Endodermal cell (in vitro differentiated cells): ENCODE results near the gene LSM3. TPM values are rescaled to one million over a fixed set of nuclear protein-coding genes. Genes with fewer than 3 reads are reported as not detected.

Experiments used
- DNase-seq: peaks from one replicate; pipeline ENCODE4 v3.0.0-alpha.2; 2017
- H3K27ac ChIP-seq: 2 replicates; pipeline ENCODE4 v1.5.1; 2013; ENCODE audit warnings: mild to moderate bottlenecking, low read depth, low read length, moderate library complexity
- H3K27me3 ChIP-seq: 2 replicates; pipeline ENCODE4 v1.6.1; 2013; ENCODE audit warnings: mild to moderate bottlenecking, low read length, moderate library complexity; ENCODE audit not compliant: insufficient read depth, control insufficient read depth, poor library complexity, severe bottlenecking
- H3K36me3 ChIP-seq: 2 replicates; pipeline ENCODE4 v1.7.0; 2013; ENCODE audit warnings: mild to moderate bottlenecking, low read length, moderate library complexity; ENCODE audit not compliant: control insufficient read depth, insufficient read depth
- H3K4me1 ChIP-seq: one replicate; pipeline ENCODE4 v1.7.0; 2013; ENCODE audit warnings: low read length; ENCODE audit not compliant: control insufficient read depth, insufficient read depth
- H3K4me3 ChIP-seq: 2 replicates; pipeline ENCODE4 v1.5.1; 2013; ENCODE audit warnings: mild to moderate bottlenecking, low read length, moderate library complexity
- H3K9ac ChIP-seq: 2 replicates; pipeline ENCODE4 v1.6.1; 2013; ENCODE audit warnings: mild to moderate bottlenecking, low read length, moderate library complexity; ENCODE audit not compliant: poor library complexity, severe bottlenecking; ENCODE audit errors: extremely low read depth
- H3K9me3 ChIP-seq: 2 replicates; pipeline ENCODE4 v1.6.1; 2013; ENCODE audit warnings: mild to moderate bottlenecking, low read length, moderate library complexity; ENCODE audit not compliant: control insufficient read depth
- H3K27ac Mint-ChIP-seq: 2 replicates; pipeline ENCODE4 v1.8.0; 2020; ENCODE audit warnings: mixed read lengths
- H3K27me3 Mint-ChIP-seq: 2 replicates; pipeline ENCODE4 v1.8.0; 2021; ENCODE audit warnings: mild to moderate bottlenecking, mixed read lengths; ENCODE audit not compliant: insufficient read depth
- H3K36me3 Mint-ChIP-seq: 2 replicates; pipeline ENCODE4 v1.8.0; 2020; ENCODE audit warnings: low read depth, mixed read lengths
- H3K4me1 Mint-ChIP-seq: 2 replicates; pipeline ENCODE4 v1.8.0; 2020; ENCODE audit warnings: mixed read lengths
- H3K4me3 Mint-ChIP-seq: 2 replicates; pipeline ENCODE4 v1.8.0; 2020; ENCODE audit warnings: mild to moderate bottlenecking, moderate library complexity, mixed read lengths
- H3K9me3 Mint-ChIP-seq: 2 replicates; pipeline ENCODE4 v1.8.0; 2020; ENCODE audit warnings: mild to moderate bottlenecking, mixed read lengths
- CTCF ChIP-seq: fragments of 200-600 bp; sonication (generic); conservative IDR thresholded peaks from 2 replicates; pipeline ENCODE4 v1.5.0; 2021; ENCODE audit warnings: antibody characterized with exemption, mild to moderate bottlenecking
- WGBS, 2 experiments: methylation state at CpG; one replicate each; pipeline versions ENCODE4 v1.1.5 to v1.1.7; 2013; ENCODE audit warnings: missing lambda C conversion rate in 2 of 2, mixed read lengths in 1 of 2; ENCODE audit not compliant: insufficient coverage in 1 of 2, insufficient read length in 1 of 2; 5-methylcytosine and 5-hydroxymethylcytosine counted together
- total RNA-seq, 2 donors: library from RNA; stranded (reverse); fragmentation: NEBNext Ultra II Directional in 1 of 2; extraction: Animal tissue kit (Norgen Biotek cat#: 25700) in 1 of 2; gene quantifications; 2 replicates in 1 of 2; 3 replicates in 1 of 2; pipeline ENCODE4 v1.2.1, GENCODE V29; 2021

Gene LSM3
- total RNA-seq, 2 donors from 2014 or later, result 18.1 to 19.7 TPM

- H3K27ac Mint-ChIP-seq, result no peak overlapping the region
- H3K4me3 Mint-ChIP-seq, result no peak overlapping the region
Measured at GRCh38 chr3:14230729-14231128, 52.1 kb downstream of the LSM3 start.

GRCh38 chr3:14231145-14231990 lies 52.8 kb downstream of the LSM3 start:
- Histone ChIP-seq H3K9me3 (peaks cover 20% of the 10 kb centered on the region), H3K4me3 (no peak overlapping the region), H3K4me1 (peaks cover 2% of the 10 kb centered on the region), H3K27me3 (peaks cover 93% of the 10 kb centered on the region), H3K36me3 (no peaks in the 10 kb centered on the region), H3K9ac (no peak overlapping the region), H3K27ac (no peak overlapping the region)
- WGBS, 2 experiments, result 88 to 89% methylated on average over 7 to 9 of the region's 9 CpGs
- H3K4me3 Mint-ChIP-seq, result no peak overlapping the region
- H3K9me3 Mint-ChIP-seq, result peaks cover 33% of the 10 kb centered on the region
- H3K36me3 Mint-ChIP-seq, result no peaks in the 10 kb centered on the region
- H3K27me3 Mint-ChIP-seq, result peaks cover 100% of the 10 kb centered on the region
- H3K4me1 Mint-ChIP-seq, result peaks cover 17% of the 10 kb centered on the region
- no peak for TF ChIP-seq CTCF
- no peak overlapping the region for H3K27ac Mint-ChIP-seq
- peak; percentile 19 for DNase-seq

More at GRCh38 chr3:14230729-14231128, 52.1 kb downstream of the LSM3 start:
- DNase-seq, result peak; percentile 37
- Histone ChIP-seq H3K4me1 (peaks cover 2% of the 10 kb centered on the region), H3K27me3 (peaks cover 93% of the 10 kb centered on the region), H3K4me3 (no peak overlapping the region), H3K36me3 (no peaks in the 10 kb centered on the region), H3K9me3 (peaks cover 20% of the 10 kb centered on the region), H3K9ac (no peak overlapping the region), H3K27ac (no peak overlapping the region)
- peaks cover 100% of the 10 kb centered on the region for H3K27me3 Mint-ChIP-seq
- 89 to 90% methylated on average over 3 to 5 of the region's 5 CpGs for WGBS, 2 experiments
- TF ChIP-seq CTCF, result no peak
- H3K9me3 Mint-ChIP-seq, result peaks cover 33% of the 10 kb centered on the region
- H3K4me1 Mint-ChIP-seq, result peaks cover 17% of the 10 kb centered on the region
- no peaks in the 10 kb centered on the region for H3K36me3 Mint-ChIP-seq

- H3K9ac ChIP-seq, result no peak overlapping the region
- H3K27me3 Mint-ChIP-seq, result peaks cover 100% of the 10 kb centered on the region
- H3K4me3 Mint-ChIP-seq, result no peak overlapping the region
Measured at GRCh38 chr3:14231998-14232501, 53.4 kb downstream of the LSM3 start.

More at GRCh38 chr3:14231998-14232501, 53.4 kb downstream of the LSM3 start:
- Histone ChIP-seq H3K27me3 (peaks cover 93% of the 10 kb centered on the region), H3K9me3 (peaks cover 20% of the 10 kb centered on the region), H3K4me3 (no peak overlapping the region), H3K36me3 (no peaks in the 10 kb centered on the region), H3K4me1 (no peaks in the 10 kb centered on the region), H3K27ac (no peak overlapping the region)
- no peak for DNase-seq
- TF ChIP-seq CTCF, result no peak
- no peaks in the 10 kb centered on the region for H3K36me3 Mint-ChIP-seq
- WGBS, 2 experiments, result 82 to 100% methylated on average over 4 of the region's 4 CpGs
- no peak overlapping the region for H3K27ac Mint-ChIP-seq
- H3K4me1 Mint-ChIP-seq, result peaks cover 11% of the 10 kb centered on the region
- peaks cover 33% of the 10 kb centered on the region for H3K9me3 Mint-ChIP-seq
